ENCODE data around the gene NOS2. TPM values are rescaled to one million over a fixed set of nuclear protein-coding genes. Genes with fewer than 3 reads are reported as not detected.
"Not testable (repeated sequence)": the region's sequence is repeated elsewhere in the genome, so short reads cannot be mapped to it uniquely, and the experiment has no call there.

The NOS2 gene
- total and polyA plus RNA-seq, 2 donors = 0.21 to 0.33 TPM

- Histone ChIP-seq H3K36me3 (ENCODE audit: control insufficient read depth in 2 of 2, insufficient read depth in 2 of 2, low read length in 1 of 2) (no peaks in the 10 kb centered on the region), H3K27ac (ENCODE audit: low read depth in 1 of 2, low read length in 1 of 2) (no peak overlapping the region), H3K4me1 (ENCODE audit: control insufficient read depth in 2 of 2, insufficient read depth in 2 of 2, low read length in 2 of 2) (no peaks in the 10 kb centered on the region), H3K27me3 (ENCODE audit: control insufficient read depth in 2 of 2, insufficient read depth in 1 of 2, low read length in 1 of 2) (no peaks in the 10 kb centered on the region), H3K4me3 (ENCODE audit: low read length in 2 of 2) (no peak overlapping the region), H3K9me3 (ENCODE audit: control insufficient read depth in 2 of 2, insufficient read depth in 1 of 2, low read length in 1 of 2) (no peaks in the 10 kb centered on the region)
- WGBS = 92% methylated on average over 9 of the region's 9 CpGs
- DNase-seq (ENCODE audit: low read depth in 6 of 9, low spot score in 9 of 9) = no peak
Measured at GRCh38 chr17:27765353-27765752, 35.0 kb downstream of the NOS2 start.

DNA sequence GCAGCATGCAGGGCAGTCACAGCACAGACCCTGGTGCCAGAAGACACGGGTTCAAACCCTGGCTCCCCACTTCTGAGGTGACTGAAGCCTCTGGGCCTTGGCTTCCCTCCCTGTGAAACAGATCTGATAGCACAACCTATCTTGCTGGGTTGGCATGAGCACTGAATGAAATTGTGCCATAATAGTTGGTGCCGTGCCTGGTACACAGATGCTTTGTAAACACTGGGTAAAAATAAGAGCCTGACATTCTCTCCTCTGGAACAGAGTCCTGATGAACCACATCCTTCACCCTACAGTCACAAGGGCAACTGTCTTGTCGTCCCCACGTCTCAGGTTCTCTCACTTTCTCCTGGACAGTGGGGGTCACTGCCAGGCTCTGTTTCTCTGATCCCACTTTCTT lies 35.7 kb downstream of the NOS2 start:
- H3K27ac ChIP-seq (ENCODE audit: low read depth in 1 of 2, low read length in 1 of 2) = no peak overlapping the region
- WGBS = 93% methylated on average over 4 of the region's 4 CpGs
- H3K27me3 ChIP-seq (ENCODE audit: control insufficient read depth in 2 of 2, insufficient read depth in 1 of 2, low read length in 1 of 2) = no peaks in the 10 kb centered on the region
- DNase-seq (ENCODE audit: low read depth in 6 of 9, low spot score in 9 of 9) = no peak
- no peaks in the 10 kb centered on the region for H3K36me3 ChIP-seq (ENCODE audit: control insufficient read depth in 2 of 2, insufficient read depth in 2 of 2, low read length in 1 of 2)
- H3K9me3 ChIP-seq (ENCODE audit: control insufficient read depth in 2 of 2, insufficient read depth in 1 of 2, low read length in 1 of 2) = no peaks in the 10 kb centered on the region
- H3K4me1 ChIP-seq (ENCODE audit: control insufficient read depth in 2 of 2, insufficient read depth in 2 of 2, low read length in 2 of 2) = no peaks in the 10 kb centered on the region
- no peak overlapping the region for H3K4me3 ChIP-seq (ENCODE audit: low read length in 2 of 2)

DNA sequence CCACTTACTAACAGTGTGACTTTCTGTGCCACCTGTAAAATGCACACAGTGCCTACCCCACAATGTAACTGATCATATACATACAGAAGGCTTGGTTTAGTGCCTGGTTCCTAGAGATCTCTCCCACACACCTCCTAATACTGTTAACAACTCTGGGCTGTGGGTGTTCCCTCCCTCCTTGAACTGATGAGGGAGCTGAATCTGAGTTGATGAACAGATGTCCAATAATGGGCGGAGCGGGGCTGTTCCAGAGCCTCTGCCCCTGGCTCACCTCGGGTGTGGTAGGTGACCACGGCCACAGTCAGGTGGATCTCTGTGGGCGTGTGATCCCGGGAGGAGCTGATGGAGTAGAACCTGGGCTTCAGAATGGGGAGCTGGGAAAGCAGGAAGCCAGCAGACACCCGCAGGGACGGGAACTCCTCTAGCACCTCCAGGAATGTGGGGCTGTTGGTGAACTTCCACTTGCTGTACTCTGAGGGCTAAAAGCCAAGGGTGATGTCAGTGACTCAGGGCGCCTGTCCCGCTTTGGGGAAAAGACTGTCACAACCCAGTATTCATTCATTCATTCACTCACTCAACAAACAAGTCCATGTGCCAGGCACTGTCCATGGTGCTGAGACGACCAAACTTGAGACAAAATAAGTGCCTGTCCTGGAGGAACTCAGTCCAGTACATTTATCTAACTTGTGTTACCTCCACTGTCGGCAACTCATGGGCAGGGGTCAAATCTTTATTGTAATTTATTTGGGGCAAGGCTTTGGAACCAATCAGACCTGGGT lies 37.6 kb downstream of the NOS2 start:
- Histone ChIP-seq H3K9me3 (ENCODE audit: control insufficient read depth in 2 of 2, insufficient read depth in 1 of 2, low read length in 1 of 2) (no peaks in the 10 kb centered on the region), H3K4me3 (ENCODE audit: low read length in 2 of 2) (no peak overlapping the region), H3K27ac (ENCODE audit: low read depth in 1 of 2, low read length in 1 of 2) (no peak overlapping the region), H3K36me3 (ENCODE audit: control insufficient read depth in 2 of 2, insufficient read depth in 2 of 2, low read length in 1 of 2) (no peaks in the 10 kb centered on the region), H3K4me1 (ENCODE audit: control insufficient read depth in 2 of 2, insufficient read depth in 2 of 2, low read length in 2 of 2) (no peaks in the 10 kb centered on the region), H3K27me3 (ENCODE audit: control insufficient read depth in 2 of 2, insufficient read depth in 1 of 2, low read length in 1 of 2) (no peaks in the 10 kb centered on the region)
- 88% methylated on average over 12 of the region's 12 CpGs for WGBS
- DNase-seq (ENCODE audit: low read depth in 6 of 9, low spot score in 9 of 9) = peak in 2 of 9 donors; percentile 12 to 37

DNA sequence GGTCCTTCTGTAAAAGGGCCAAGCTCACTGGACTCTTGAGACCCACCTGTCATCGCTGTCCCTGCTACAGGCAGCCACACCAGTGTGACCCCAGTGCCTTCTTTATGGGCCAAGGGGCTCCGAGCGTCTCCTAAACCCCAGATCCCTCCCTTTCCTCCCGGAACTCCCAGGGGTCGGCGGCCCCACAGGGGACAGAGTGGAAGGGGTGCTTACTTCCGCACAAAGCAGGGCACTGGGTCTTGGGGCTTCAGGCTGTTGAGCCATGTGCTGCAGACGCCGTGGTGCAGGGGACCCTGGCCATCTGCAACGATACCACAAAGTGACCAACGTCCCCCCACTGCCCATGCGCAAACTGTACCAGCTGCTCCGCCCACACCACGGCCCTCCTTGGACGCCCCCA lies 39.4 kb downstream of the NOS2 start:
- DNase-seq (ENCODE audit: low read depth in 6 of 9, low spot score in 9 of 9); H3K4me3 ChIP-seq (ENCODE audit: low read length in 2 of 2); H3K36me3 ChIP-seq (ENCODE audit: control insufficient read depth in 2 of 2, insufficient read depth in 2 of 2, low read length in 1 of 2); H3K27me3 ChIP-seq (ENCODE audit: control insufficient read depth in 2 of 2, insufficient read depth in 1 of 2, low read length in 1 of 2); H3K27ac ChIP-seq (ENCODE audit: low read depth in 1 of 2, low read length in 1 of 2); H3K4me1 ChIP-seq (ENCODE audit: control insufficient read depth in 2 of 2, insufficient read depth in 2 of 2, low read length in 2 of 2); H3K9me3 ChIP-seq (ENCODE audit: control insufficient read depth in 2 of 2, insufficient read depth in 1 of 2, low read length in 1 of 2): not testable (repeated sequence)
- WGBS = 88% methylated on average over 14 of the region's 15 CpGs

- WGBS = 59% methylated on average over 28 of the region's 28 CpGs
Measured at GRCh38 chr17:27760069-27760885, 40.1 kb downstream of the NOS2 start.

GRCh38 chr17:27759528-27759927 lies 40.8 kb downstream of the NOS2 start:
- 93% methylated on average over 14 of the region's 14 CpGs for WGBS
- no peak for DNase-seq (ENCODE audit: low read depth in 6 of 9, low spot score in 9 of 9)
- no peaks in the 10 kb centered on the region for H3K27me3 ChIP-seq (ENCODE audit: control insufficient read depth in 2 of 2, insufficient read depth in 1 of 2, low read length in 1 of 2)
- no peaks in the 10 kb centered on the region for H3K9me3 ChIP-seq (ENCODE audit: control insufficient read depth in 2 of 2, insufficient read depth in 1 of 2, low read length in 1 of 2)
- H3K27ac ChIP-seq (ENCODE audit: low read depth in 1 of 2, low read length in 1 of 2) = no peak overlapping the region
- H3K4me1 ChIP-seq (ENCODE audit: control insufficient read depth in 2 of 2, insufficient read depth in 2 of 2, low read length in 2 of 2) = no peaks in the 10 kb centered on the region
- H3K36me3 ChIP-seq (ENCODE audit: control insufficient read depth in 2 of 2, insufficient read depth in 2 of 2, low read length in 1 of 2) = no peaks in the 10 kb centered on the region
- no peak overlapping the region for H3K4me3 ChIP-seq (ENCODE audit: low read length in 2 of 2)

More at GRCh38 chr17:27760069-27760885, 40.1 kb downstream of the NOS2 start:
- H3K4me3 ChIP-seq (ENCODE audit: low read length in 2 of 2) = no peak overlapping the region
- no peaks in the 10 kb centered on the region for H3K4me1 ChIP-seq (ENCODE audit: control insufficient read depth in 2 of 2, insufficient read depth in 2 of 2, low read length in 2 of 2)
- DNase-seq (ENCODE audit: low read depth in 6 of 9, low spot score in 9 of 9) = peak in 5 of 9 donors; percentile 19 to 54 (median 33)
- no peak overlapping the region for H3K27ac ChIP-seq (ENCODE audit: low read depth in 1 of 2, low read length in 1 of 2)
- no peaks in the 10 kb centered on the region for H3K27me3 ChIP-seq (ENCODE audit: control insufficient read depth in 2 of 2, insufficient read depth in 1 of 2, low read length in 1 of 2)
- no peaks in the 10 kb centered on the region for H3K36me3 ChIP-seq (ENCODE audit: control insufficient read depth in 2 of 2, insufficient read depth in 2 of 2, low read length in 1 of 2)
- H3K9me3 ChIP-seq (ENCODE audit: control insufficient read depth in 2 of 2, insufficient read depth in 1 of 2, low read length in 1 of 2) = no peaks in the 10 kb centered on the region

GRCh38 chr17:27756467-27757371 lies 43.6 kb downstream of the NOS2 start:
- WGBS = 76% methylated on average over 17 of the region's 17 CpGs
- DNase-seq (ENCODE audit: low read depth in 6 of 9, low spot score in 9 of 9) = peak in 6 of 9 donors; percentile 9 to 52 (median 26)

DNA sequence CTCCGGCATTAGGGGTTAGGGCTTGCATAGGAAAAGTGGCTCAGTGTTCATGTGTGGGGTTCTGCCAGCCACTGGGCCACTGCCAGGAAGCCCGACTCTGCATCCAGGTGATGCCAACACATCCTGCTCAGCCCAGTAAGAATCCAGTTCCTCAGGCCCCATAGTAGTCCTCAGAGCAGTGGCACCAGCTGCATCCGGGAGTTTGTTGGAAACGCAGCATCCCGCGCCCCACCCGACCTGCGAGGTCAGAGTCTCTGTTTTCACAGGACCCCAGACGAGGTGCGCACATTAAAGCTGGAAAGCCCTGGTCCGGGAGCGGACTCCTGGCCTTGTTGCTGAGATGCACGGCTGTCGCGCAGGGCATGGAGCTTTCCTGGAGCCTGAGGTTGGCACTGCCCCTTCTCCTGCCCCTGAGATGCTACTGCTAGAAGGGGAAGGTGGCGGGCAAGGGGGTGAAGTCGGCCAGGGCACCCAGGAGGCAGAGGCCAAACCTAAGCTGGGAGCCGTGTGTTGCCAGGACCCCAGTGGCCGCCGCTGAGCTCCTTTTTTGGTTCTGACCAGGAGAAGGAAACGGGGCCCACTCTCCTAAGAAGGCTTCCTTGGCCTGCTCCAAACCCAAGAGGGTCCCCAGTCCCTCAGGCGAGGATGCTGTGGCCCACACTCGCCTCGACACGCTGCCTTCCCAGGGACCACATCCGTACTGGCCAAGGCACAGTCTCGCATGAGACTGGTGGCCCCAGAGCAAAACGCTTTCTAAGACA lies 44.4 kb downstream of the NOS2 start:
- WGBS = 95% methylated on average over 28 of the region's 28 CpGs

More at GRCh38 chr17:27756467-27757371, 43.6 kb downstream of the NOS2 start:
- Histone ChIP-seq H3K36me3 (ENCODE audit: control insufficient read depth in 2 of 2, insufficient read depth in 2 of 2, low read length in 1 of 2) (no peaks in the 10 kb centered on the region), H3K4me3 (ENCODE audit: low read length in 2 of 2) (no peak overlapping the region), H3K4me1 (ENCODE audit: control insufficient read depth in 2 of 2, insufficient read depth in 2 of 2, low read length in 2 of 2) (no peaks in the 10 kb centered on the region), H3K9me3 (ENCODE audit: control insufficient read depth in 2 of 2, insufficient read depth in 1 of 2, low read length in 1 of 2) (no peaks in the 10 kb centered on the region), H3K27me3 (ENCODE audit: control insufficient read depth in 2 of 2, insufficient read depth in 1 of 2, low read length in 1 of 2) (no peaks in the 10 kb centered on the region), H3K27ac (ENCODE audit: low read depth in 1 of 2, low read length in 1 of 2) (no peak overlapping the region)

More for the DNA sequence above, 44.4 kb downstream of the NOS2 start:
- Histone ChIP-seq H3K27me3 (ENCODE audit: control insufficient read depth in 2 of 2, insufficient read depth in 1 of 2, low read length in 1 of 2) (no peaks in the 10 kb centered on the region), H3K36me3 (ENCODE audit: control insufficient read depth in 2 of 2, insufficient read depth in 2 of 2, low read length in 1 of 2) (no peaks in the 10 kb centered on the region), H3K4me3 (ENCODE audit: low read length in 2 of 2) (no peak overlapping the region), H3K9me3 (ENCODE audit: control insufficient read depth in 2 of 2, insufficient read depth in 1 of 2, low read length in 1 of 2) (no peaks in the 10 kb centered on the region), H3K4me1 (ENCODE audit: control insufficient read depth in 2 of 2, insufficient read depth in 2 of 2, low read length in 2 of 2) (no peaks in the 10 kb centered on the region), H3K27ac (ENCODE audit: low read depth in 1 of 2, low read length in 1 of 2) (no peak overlapping the region)
- DNase-seq (ENCODE audit: low read depth in 6 of 9, low spot score in 9 of 9) = no peak
